Measurements from ENCODE around the gene VMP1.

DNA sequence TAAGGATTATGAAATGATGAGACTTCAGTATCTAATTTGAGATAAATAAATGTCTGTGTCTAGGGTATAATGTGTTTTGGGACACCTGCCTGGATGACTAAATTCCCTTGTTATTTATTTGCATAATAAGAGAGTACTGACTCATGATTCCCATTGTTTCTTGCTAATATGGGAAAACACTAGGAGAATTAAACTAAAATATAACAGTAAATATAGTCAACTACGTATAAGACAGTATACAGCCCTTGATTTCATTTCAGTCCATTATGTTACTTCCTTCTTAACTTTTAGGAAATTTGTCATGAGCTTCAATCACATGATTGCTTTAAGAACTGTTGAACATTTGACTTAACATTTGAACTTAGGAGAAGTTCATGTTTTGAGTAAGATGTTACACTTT lies 62.4 kb downstream of the VMP1 start:
- TF ChIP-seq CTCF (conservative IDR thresholded peaks at IDR 0.05; ENCODE audit: low read depth, low read length) (no peak), EZH2 (IDR thresholded peaks at IDR 0.05; ENCODE audit: low read length, unreplicated experiment) (no peak)
